GM19452 (cell line): ENCODE measurements around the gene ST6GALNAC4.
"Not testable (repeated sequence)": the region's sequence is repeated elsewhere in the genome, so short reads cannot be mapped to it uniquely, and the experiment has no call there.

Experiments
- ATAC-seq: cut with Tn5 transposase; IDR thresholded peaks from one replicate; pipeline ENCODE4 v1.9.1; 2021; ENCODE audit not compliant: unreplicated experiment

ST6GALNAC4 gene

GRCh38 chr9:127895811-127896210, 21.0 kb downstream of the ST6GALNAC4 start:
- ATAC-seq: no peak

- ATAC-seq: no peak
These were observed 23.4 kb downstream of the ST6GALNAC4 start for GRCh38 chr9:127893392-127893791.

- no peak for ATAC-seq
These were observed 24.0 kb downstream of the ST6GALNAC4 start for GRCh38 chr9:127892831-127893230.

GRCh38 chr9:127890053-127890452, 26.8 kb downstream of the ST6GALNAC4 start:
- ATAC-seq: no peak

- ATAC-seq: no peak
These were observed 29.0 kb downstream of the ST6GALNAC4 start for GRCh38 chr9:127887792-127888191.

GRCh38 chr9:127886401-127886972, 30.4 kb downstream of the ST6GALNAC4 start:
- no peak for ATAC-seq

- ATAC-seq: no peak
These were observed 31.1 kb downstream of the ST6GALNAC4 start for GRCh38 chr9:127885508-127886281.

GRCh38 chr9:127884976-127885490, 31.8 kb downstream of the ST6GALNAC4 start:
- no peak for ATAC-seq

GRCh38 chr9:127884427-127884911, 32.4 kb downstream of the ST6GALNAC4 start:
- ATAC-seq: no peak

GRCh38 chr9:127883959-127884358, 32.9 kb downstream of the ST6GALNAC4 start:
- no peak for ATAC-seq

GRCh38 chr9:127881715-127882114, 35.1 kb downstream of the ST6GALNAC4 start:
- ATAC-seq: not testable (repeated sequence)

- ATAC-seq: no peak
These were observed 36.7 kb downstream of the ST6GALNAC4 start for GRCh38 chr9:127880143-127880542.

- ATAC-seq: no peak
These were observed 38.0 kb downstream of the ST6GALNAC4 start for GRCh38 chr9:127878652-127879390.

- ATAC-seq: no peak
These were observed 38.7 kb downstream of the ST6GALNAC4 start for GRCh38 chr9:127878001-127878651.

GRCh38 chr9:127877566-127877998, 39.3 kb downstream of the ST6GALNAC4 start, which contains the start of gene AK1:
TSS of gene AK1 (minus strand) at chr9:127877675. CDS start at chr9:127874617, 3,058 bp downstream.
- ATAC-seq: no peak

- ATAC-seq: no peak
These were observed 39.9 kb downstream of the ST6GALNAC4 start for GRCh38 chr9:127876764-127877562.

GRCh38 chr9:127876026-127876763, 40.6 kb downstream of the ST6GALNAC4 start:
- ATAC-seq: no peak

- ATAC-seq: no peak
These were observed 41.4 kb downstream of the ST6GALNAC4 start for GRCh38 chr9:127875306-127875966.
